ENCODE data around the gene CDH13.

GRCh38 chr16:83328936-83329335, 702.2 kb downstream of the CDH13 start:
- TF ChIP-seq CTCF (conservative IDR thresholded peaks at IDR 0.05; ENCODE audit: low read depth, low read length) (no peak), EZH2 (IDR thresholded peaks at IDR 0.05; ENCODE audit: borderline replicate concordance, low read depth, low read length, poor library complexity, severe bottlenecking) (no peak)

Data from A673 (cell line).